T-helper 17 cell (primary cell): ENCODE data around the gene GRIK3. TPM values are rescaled to one million over a fixed set of nuclear protein-coding genes. Genes with fewer than 3 reads are reported as not detected.

ENCODE experiments used
- ATAC-seq: fragments of 150-1000 bp; cut with Tn5 transposase; 2 replicates; pipeline ENCODE4 v1.10.0; 2021; ENCODE audit warnings: mild to moderate bottlenecking, moderate library complexity
- DNase-seq, 3 donors: peaks; one replicate each; pipeline versions ENCODE4 v3.0.0 to v3.0.0-alpha.2; 2020 to 2021
- H3K9me3 ChIP-seq: one replicate; pipeline ENCODE4 v1.7.0; 2013; ENCODE audit warnings: low read length, mild to moderate bottlenecking; ENCODE audit not compliant: control insufficient read depth, poor library complexity, severe bottlenecking
- H3K27ac Mint-ChIP-seq: one replicate; pipeline ENCODE4 v1.8.0; 2022; ENCODE audit warnings: mild to moderate bottlenecking, moderate library complexity, mixed read lengths
- H3K27me3 Mint-ChIP-seq: one replicate; pipeline ENCODE4 v1.8.0; 2022; ENCODE audit warnings: mixed read lengths
- H3K36me3 Mint-ChIP-seq: one replicate; pipeline ENCODE4 v1.8.0; 2022; ENCODE audit warnings: low read depth, mixed read lengths
- H3K4me1 Mint-ChIP-seq: one replicate; pipeline ENCODE4 v1.8.0; 2022; ENCODE audit warnings: mild to moderate bottlenecking, mixed read lengths
- H3K4me3 Mint-ChIP-seq: one replicate; pipeline ENCODE4 v1.8.0; 2022; ENCODE audit warnings: mild to moderate bottlenecking, moderate library complexity, mixed read lengths
- total RNA-seq, 4 donors: library from RNA in 2 of 4; stranded (reverse) in 2 of 4; gene quantifications; one replicate each; pipeline ENCODE4 v1.2.3 and lab custom pipeline; 2022 to 2026

The GRIK3 gene
- total RNA-seq, 2 donors from 2014 or later, result not detected

DNA sequence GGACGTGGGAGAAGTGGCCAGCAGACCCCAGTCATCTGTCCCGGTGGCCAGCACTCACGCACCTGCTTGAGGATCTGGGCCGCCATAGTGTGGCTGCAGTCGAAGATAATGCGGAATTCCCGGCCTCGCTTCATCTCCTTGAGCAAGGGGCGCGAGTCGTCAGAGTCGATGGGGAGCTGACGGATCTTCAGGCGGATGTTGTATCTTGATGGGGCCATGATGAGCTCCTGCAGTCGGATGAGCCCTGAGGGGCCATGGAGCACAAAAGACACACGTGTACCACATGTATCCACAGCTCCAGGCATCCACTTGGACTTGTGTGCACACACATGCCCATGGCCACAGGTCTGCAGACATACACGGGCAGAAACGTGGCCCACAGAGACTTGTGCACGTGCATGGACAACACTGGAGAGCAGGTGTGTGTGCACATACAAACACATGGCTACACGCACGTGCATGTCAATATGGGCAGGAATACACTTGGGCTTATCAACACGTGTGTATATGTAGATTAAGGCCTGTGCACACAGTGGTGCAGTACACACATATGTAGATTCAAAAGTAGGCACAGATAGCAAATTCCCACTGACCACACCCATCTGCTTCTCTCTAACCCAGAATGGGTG is 162.1 kb downstream of the GRIK3 start:
- DNase-seq (no peak), ATAC-seq (no peak)
- H3K9me3 ChIP-seq, result no peaks in the 10 kb centered on the region
- no peaks in the 10 kb centered on the region for H3K36me3 Mint-ChIP-seq
- no peak overlapping the region for H3K4me3 Mint-ChIP-seq
- no peak overlapping the region for H3K27ac Mint-ChIP-seq
- peaks cover 40% of the 10 kb centered on the region for H3K27me3 Mint-ChIP-seq
- peaks cover 2% of the 10 kb centered on the region for H3K4me1 Mint-ChIP-seq

DNA sequence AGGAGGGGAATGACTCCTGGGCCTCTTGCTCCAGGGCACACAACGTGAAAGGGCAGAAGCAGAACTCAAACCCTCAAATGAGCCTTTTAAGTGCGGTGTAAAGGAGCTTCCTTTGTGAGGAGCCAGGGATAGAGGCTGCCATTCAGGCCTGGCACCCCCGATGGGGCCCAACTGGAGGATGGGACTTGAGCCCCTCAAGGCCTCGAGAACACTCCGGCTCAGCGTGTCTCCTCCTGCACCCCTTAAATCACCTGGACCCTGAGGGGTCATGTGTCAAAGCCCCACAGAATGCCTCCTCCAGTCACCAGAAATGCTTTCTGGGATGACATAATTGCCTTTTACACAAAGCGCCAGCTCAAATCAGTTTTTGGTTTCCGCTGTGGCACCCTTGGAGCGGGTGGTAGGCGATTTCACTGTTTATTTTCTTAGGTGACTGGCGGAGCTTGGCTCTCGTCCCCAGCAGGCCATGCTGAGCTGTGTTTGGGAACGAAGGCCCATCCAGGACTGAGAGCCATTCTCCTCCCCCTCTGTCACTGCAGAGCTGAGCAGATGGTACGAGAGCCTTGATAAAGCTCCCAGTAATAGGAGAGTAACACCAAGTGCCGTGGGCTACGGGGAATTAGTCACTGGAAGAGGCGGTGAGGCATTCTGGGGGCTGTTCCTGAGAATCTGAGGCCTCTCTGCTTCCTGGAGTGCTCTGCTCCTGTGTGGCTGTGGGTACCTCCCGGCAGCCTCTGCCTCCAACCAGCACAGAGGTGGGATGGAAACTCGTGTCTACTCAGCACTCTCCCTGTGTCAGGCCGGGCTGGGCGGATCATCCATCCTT is 163.0 kb downstream of the GRIK3 start:
- ATAC-seq (no peak), DNase-seq (no peak)
- Mint-ChIP-seq H3K4me3 (no peak overlapping the region), H3K27ac (no peak overlapping the region), H3K4me1 (peaks cover 2% of the 10 kb centered on the region), H3K36me3 (no peaks in the 10 kb centered on the region), H3K27me3 (peaks cover 37% of the 10 kb centered on the region)
- H3K9me3 ChIP-seq, result no peaks in the 10 kb centered on the region

DNA sequence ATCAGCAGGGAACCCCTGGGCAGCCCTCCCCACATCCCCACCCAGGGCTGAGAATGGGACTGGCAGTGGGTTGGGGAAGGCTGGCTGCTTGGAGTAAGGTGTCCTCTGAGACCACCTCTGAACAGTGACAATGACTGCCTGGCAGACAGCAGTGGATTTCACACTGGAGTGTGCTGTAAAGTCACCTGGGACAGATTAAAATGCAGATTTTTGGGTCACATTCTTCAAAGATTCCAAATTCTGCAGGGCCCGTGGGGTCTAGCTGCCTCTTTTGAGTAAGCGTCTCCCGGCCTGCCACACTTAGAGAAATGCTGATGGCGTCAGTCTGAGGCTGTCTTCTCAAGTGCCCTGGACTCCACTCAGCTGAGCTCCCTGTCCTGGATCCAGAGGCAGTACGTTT is 164.5 kb downstream of the GRIK3 start:
- no peaks in the 10 kb centered on the region for H3K36me3 Mint-ChIP-seq
- H3K27ac Mint-ChIP-seq, result no peak overlapping the region
- no peak for ATAC-seq
- no peaks in the 10 kb centered on the region for H3K9me3 ChIP-seq
- DNase-seq, result no peak
- peaks cover 2% of the 10 kb centered on the region for H3K4me1 Mint-ChIP-seq
- peaks cover 34% of the 10 kb centered on the region for H3K27me3 Mint-ChIP-seq
- H3K4me3 Mint-ChIP-seq, result no peak overlapping the region

DNA sequence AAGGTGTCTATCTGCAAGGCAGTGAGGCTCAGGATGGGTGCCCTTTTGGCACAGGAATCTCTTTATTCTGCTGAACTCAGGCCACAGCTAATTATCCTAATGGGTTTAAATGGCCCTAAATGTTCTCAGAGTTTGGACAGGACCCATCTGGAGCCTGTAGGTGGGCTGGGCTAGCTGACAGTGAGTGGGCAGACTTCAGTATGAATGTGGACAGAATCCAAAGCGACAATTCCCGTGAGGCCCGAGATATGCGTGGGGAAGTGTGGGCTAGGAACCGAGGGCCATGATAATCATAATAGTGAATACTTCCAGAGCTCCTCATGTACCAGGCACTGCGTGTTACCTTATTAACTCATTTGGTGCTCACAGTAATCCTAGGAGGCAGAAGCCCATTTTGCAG is 165.3 kb downstream of the GRIK3 start:
- no peaks in the 10 kb centered on the region for H3K36me3 Mint-ChIP-seq
- no peaks in the 10 kb centered on the region for H3K9me3 ChIP-seq
- DNase-seq (no peak), ATAC-seq (no peak)
- peaks cover 26% of the 10 kb centered on the region for H3K27me3 Mint-ChIP-seq
- peaks cover 2% of the 10 kb centered on the region for H3K4me1 Mint-ChIP-seq
- no peak overlapping the region for H3K27ac Mint-ChIP-seq
- H3K4me3 Mint-ChIP-seq, result no peak overlapping the region

DNA sequence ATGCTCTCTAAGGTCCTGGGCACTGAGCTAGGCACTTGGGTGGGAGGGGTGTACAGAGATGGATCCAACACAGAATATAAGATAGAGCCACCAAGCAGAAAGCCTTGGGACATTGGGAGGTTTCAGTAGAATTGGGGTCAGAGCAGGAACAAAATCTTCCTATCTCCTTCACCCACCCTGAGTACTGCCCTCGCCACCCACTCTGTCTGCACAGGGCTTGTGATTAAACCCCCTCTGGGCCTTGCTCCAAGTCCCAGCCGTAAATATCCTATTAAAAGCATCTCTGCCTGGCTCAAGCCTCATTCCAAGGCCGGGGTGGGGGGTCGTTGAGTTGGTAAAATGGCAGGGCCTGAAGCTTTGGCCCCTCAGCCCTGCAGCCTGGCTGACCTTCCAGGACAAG is 166.7 kb downstream of the GRIK3 start:
- H3K4me3 Mint-ChIP-seq, result no peak overlapping the region
- no peaks in the 10 kb centered on the region for H3K9me3 ChIP-seq
- ATAC-seq (no peak), DNase-seq (no peak)
- H3K27ac Mint-ChIP-seq, result no peak overlapping the region
- H3K27me3 Mint-ChIP-seq, result peaks cover 36% of the 10 kb centered on the region
- H3K36me3 Mint-ChIP-seq, result no peaks in the 10 kb centered on the region
- peaks cover 2% of the 10 kb centered on the region for H3K4me1 Mint-ChIP-seq

DNA sequence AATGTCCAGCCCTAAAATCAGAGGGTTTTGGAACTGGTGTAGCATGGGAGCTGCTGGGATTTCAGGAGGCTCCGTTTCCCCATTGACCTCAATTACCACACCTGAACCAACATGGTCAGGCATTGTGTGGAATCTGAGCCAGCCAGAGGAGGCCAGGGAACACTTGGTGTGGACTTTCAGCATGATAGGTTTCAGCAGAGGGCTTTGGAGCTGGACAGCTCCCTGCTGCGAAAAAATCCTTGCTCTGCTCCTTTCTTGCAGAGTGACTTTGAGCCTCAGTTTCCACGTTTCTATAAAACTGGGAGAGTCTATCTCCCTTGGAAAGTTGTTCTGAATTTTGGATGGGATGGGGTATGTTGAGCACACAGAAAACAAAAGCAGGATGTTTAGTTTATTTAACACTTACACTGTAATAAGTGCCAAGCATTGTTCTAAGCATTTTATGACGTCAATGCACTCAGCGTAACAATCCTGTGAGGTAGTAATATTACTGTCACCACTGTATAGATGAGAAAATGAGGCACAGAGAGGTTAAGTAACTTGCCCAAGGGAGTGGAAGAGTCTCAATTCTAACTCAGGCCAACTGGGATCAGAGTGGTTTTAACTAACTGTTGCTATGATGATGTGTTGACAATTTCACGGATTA is 168.0 kb downstream of the GRIK3 start:
- no peaks in the 10 kb centered on the region for H3K9me3 ChIP-seq
- no peak overlapping the region for H3K27ac Mint-ChIP-seq
- H3K4me3 Mint-ChIP-seq, result no peak overlapping the region
- ATAC-seq, result no peak
- no peak for DNase-seq
- no peaks in the 10 kb centered on the region for H3K36me3 Mint-ChIP-seq
- peaks cover 37% of the 10 kb centered on the region for H3K27me3 Mint-ChIP-seq
- peaks cover 2% of the 10 kb centered on the region for H3K4me1 Mint-ChIP-seq

DNA sequence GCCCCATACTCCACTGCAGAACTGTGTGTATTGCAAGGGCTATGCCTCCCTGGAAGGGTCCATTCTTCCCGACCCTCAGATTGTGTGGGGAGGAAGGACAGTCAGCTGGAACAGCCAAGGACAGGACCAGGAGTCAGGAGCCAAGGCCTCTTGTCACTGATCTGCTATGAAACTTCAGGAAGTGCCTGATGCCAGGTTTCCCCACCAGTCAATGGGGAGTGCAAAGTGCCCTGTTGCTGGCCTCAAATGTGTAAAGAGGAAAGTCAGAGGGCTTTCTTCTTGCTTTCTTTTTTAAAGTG is 168.8 kb downstream of the GRIK3 start:
- DNase-seq, result no peak
- Mint-ChIP-seq H3K4me3 (no peak overlapping the region), H3K36me3 (no peaks in the 10 kb centered on the region), H3K27ac (no peak overlapping the region), H3K4me1 (peaks cover 2% of the 10 kb centered on the region), H3K27me3 (peaks cover 45% of the 10 kb centered on the region)
- ATAC-seq, result no peak
- H3K9me3 ChIP-seq, result no peaks in the 10 kb centered on the region

DNA sequence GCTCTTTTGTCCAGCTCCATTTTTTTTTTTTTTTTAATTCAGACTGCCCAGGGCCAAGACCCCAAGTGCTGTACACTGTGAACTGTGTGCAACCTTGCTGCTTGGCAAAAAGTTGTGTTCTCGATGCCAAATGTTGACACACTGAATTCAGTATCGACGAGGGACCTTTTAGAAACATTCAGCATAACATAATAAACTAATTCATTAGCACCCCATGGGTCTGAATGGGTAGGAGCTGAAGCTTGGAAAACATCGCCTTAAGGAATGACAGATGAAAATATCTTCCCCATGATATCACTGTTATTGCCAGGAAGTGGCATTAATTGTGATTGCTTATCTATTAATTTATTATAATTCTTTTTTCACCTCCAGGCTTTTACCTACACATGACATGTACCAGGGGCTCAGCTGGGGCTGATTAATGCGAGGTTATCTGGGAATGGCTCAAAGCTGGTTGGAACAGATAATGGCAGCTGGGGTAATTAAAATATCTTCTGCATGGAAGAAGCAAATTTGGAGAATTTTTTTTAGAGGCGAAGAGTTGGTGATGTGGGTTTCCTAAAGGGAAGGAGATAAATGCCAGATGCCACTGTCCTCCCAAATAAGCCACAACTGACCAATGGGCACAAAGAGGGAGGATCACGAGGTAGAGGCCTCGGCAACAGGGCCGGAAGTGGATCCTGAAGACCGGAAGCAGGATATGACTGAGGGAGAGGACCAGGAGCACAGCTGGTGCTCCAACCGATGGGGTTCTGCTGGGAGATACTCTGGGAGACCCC is 169.3 kb downstream of the GRIK3 start:
- Mint-ChIP-seq H3K4me1 (peaks cover 2% of the 10 kb centered on the region), H3K27me3 (peaks cover 48% of the 10 kb centered on the region), H3K36me3 (no peaks in the 10 kb centered on the region), H3K4me3 (no peak overlapping the region), H3K27ac (no peak overlapping the region)
- no peaks in the 10 kb centered on the region for H3K9me3 ChIP-seq
- no peak for ATAC-seq
- DNase-seq, result no peak

DNA sequence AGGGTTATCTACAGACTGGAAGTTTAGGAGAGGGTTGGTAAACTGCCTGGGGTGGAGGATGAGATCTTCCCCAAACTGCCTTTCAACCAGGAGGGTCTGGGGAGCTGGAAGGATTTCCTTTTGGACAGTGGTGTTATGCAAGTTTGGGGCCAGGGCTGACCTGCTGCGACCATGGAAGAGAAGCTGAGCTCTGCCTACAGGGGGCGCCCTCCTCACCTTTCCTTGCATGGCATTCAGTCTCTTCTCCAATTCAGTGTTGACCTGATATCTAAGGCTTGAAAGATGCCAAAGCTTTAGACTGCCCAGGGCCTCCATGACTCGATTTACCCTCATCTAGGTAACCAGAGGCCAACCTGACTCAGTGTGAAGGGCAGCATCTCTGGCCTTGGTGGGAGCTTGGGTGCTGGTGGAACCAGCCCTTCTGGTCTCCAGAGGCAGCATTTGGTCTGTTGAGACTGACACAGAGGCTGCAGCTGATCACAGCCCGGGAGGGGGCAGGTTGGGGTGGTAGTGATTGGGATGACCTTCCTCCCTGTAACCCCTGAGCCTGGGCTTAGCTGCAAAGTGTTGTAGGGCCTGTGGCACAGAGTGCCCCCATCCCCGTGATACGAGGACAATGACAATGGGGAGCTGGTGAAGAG is 170.0 kb downstream of the GRIK3 start:
- Mint-ChIP-seq H3K27ac (no peak overlapping the region), H3K4me1 (peaks cover 2% of the 10 kb centered on the region), H3K27me3 (peaks cover 52% of the 10 kb centered on the region), H3K36me3 (no peaks in the 10 kb centered on the region), H3K4me3 (no peak overlapping the region)
- DNase-seq, result no peak
- ATAC-seq, result no peak
- no peaks in the 10 kb centered on the region for H3K9me3 ChIP-seq

DNA sequence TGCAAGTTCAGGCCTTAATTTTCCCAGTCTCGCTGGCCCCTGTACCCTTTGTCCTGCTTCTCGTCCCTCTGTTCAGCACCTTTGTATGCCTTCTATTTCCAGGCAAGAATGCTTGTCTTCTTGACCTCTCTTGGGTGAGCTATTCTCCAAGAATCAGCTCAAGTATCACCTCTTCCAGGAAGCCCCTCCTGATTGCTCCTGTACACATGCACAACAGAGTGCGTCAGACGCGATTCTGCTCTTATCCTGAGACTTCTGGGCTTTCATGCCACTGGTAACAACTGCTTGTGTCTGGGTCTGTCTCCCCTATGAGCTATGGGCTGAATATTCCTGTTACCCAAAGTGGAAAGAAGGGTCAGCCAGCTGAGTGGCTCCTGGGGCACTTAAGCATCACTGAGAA is 170.8 kb downstream of the GRIK3 start:
- no peak for ATAC-seq

DNA sequence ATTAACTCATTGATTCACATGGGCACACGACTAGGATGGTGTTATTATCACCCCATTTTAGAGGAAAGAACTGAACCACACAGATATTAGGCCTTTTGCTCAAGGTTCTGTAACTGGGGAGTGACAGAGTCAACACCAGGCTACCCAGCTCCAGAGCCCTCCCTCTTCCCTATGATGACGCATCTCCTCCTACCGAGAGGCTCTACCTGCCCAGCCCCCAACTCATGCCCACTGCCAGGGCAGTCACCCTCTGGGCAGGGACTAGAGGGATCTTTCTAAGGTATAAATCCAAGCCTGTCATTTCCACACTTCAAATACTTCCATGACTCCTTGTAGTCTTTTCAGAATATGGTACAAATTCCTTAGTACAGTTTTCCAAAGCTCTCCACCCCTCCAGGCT is 171.3 kb downstream of the GRIK3 start:
- H3K9me3 ChIP-seq, result no peaks in the 10 kb centered on the region
- no peak for DNase-seq
- H3K4me3 Mint-ChIP-seq, result no peak overlapping the region
- peaks cover 55% of the 10 kb centered on the region for H3K27me3 Mint-ChIP-seq
- no peak overlapping the region for H3K27ac Mint-ChIP-seq
- H3K36me3 Mint-ChIP-seq, result no peaks in the 10 kb centered on the region
- no peak for ATAC-seq
- H3K4me1 Mint-ChIP-seq, result no peaks in the 10 kb centered on the region

More for the DNA sequence above, 170.8 kb downstream of the GRIK3 start:
- no peaks in the 10 kb centered on the region for H3K4me1 Mint-ChIP-seq
- H3K9me3 ChIP-seq, result no peaks in the 10 kb centered on the region
- no peak for DNase-seq
- no peak overlapping the region for H3K27ac Mint-ChIP-seq
- no peak overlapping the region for H3K4me3 Mint-ChIP-seq
- peaks cover 50% of the 10 kb centered on the region for H3K27me3 Mint-ChIP-seq
- H3K36me3 Mint-ChIP-seq, result no peaks in the 10 kb centered on the region

DNA sequence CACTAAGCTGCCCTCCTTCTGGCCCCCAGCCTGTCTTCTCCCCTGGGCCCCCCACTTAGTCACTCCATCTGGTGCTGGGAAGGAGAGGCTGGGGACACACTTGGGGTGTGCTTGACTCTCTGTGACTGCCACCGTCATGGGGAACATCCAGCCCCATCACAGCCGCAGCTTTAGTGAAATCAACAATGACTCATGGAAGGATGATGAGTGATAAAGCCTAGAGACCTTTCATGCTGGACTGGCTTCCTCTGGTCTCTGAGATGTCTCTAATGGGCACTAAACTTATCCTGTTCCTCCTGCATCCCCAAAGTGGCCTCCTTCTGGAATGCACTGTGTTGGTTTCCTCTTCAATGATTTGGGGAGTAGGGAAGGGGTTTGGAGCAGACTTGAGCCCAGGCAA is 172.9 kb downstream of the GRIK3 start:
- Mint-ChIP-seq H3K4me3 (no peak overlapping the region), H3K27ac (no peak overlapping the region), H3K36me3 (no peaks in the 10 kb centered on the region), H3K27me3 (peaks cover 53% of the 10 kb centered on the region), H3K4me1 (no peaks in the 10 kb centered on the region)
- DNase-seq (no peak), ATAC-seq (no peak)
- no peaks in the 10 kb centered on the region for H3K9me3 ChIP-seq

DNA sequence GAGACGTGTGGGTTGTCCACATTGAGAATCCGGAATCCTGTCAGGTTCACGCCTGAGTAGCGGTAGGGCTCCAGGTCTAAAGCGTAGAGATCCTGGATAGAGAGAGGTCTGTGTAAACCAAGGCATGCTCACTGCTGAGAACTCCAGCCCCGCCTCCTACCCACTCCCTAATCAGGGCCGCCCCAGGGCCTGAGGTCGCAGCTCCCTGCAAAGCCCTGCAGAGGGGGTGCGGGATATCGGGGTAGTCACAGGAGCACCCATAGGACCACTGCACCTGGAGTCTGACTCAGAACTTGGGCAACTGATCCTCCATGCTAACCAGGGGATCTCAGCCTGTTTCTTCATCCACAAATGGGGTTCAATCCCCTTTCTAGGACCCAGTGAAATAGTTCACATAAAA is 174.4 kb downstream of the GRIK3 start:
- no peaks in the 10 kb centered on the region for H3K36me3 Mint-ChIP-seq
- H3K4me1 Mint-ChIP-seq, result no peaks in the 10 kb centered on the region
- H3K4me3 Mint-ChIP-seq, result no peak overlapping the region
- no peak for DNase-seq
- peaks cover 65% of the 10 kb centered on the region for H3K27me3 Mint-ChIP-seq
- no peaks in the 10 kb centered on the region for H3K9me3 ChIP-seq
- ATAC-seq, result no peak
- no peak overlapping the region for H3K27ac Mint-ChIP-seq
